Panc1 (cell line): Measurements from ENCODE around the gene SLC37A1.

Source experiments
- POLR2AphosphoS5 ChIP-seq: IDR thresholded peaks from 2 replicates; pipeline ENCODE4 v1.6.1; 2012; ENCODE audit warnings: mild to moderate bottlenecking, low read depth, low read length, moderate library complexity
- TCF7L2 ChIP-seq: IDR thresholded peaks from 2 replicates; pipeline ENCODE4 v1.6.1; 2011; ENCODE audit warnings: mild to moderate bottlenecking, low read depth, low read length, inconsistent platforms
- TF ChIP-seq, protein P1 (sequence below): fragments of 450-650 bp; IDR thresholded peaks from 2 replicates; pipeline ENCODE4 v1.5.1; 2017; ENCODE audit warnings: mild to moderate bottlenecking

DNA sequence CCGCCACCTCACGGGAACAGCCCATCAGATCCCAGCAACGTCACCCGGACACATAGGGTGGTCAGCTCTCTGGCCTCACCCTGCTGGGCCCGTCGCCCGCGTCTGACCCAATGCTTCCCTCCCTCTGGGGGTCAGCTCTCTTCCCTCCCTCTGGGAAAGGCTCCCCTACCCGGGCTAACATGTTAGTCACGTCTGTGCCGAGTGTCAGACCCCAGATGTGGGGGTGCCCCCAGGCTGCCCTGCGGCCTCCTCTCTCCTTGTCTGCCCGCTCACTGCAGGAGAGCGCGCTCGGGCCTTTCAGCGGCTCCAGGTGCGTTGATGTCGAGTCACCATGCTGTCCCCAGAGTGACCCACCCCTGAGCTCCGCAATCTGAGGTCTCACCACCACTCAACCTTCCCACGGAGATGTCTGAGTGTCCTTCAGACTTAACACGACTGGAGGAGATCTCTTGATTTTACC, 34.3 kb downstream of the SLC37A1 start:
- TF ChIP-seq POLR2AphosphoS5 (no peak), TCF7L2 (no peak)
- TF ChIP-seq, protein P1, sequence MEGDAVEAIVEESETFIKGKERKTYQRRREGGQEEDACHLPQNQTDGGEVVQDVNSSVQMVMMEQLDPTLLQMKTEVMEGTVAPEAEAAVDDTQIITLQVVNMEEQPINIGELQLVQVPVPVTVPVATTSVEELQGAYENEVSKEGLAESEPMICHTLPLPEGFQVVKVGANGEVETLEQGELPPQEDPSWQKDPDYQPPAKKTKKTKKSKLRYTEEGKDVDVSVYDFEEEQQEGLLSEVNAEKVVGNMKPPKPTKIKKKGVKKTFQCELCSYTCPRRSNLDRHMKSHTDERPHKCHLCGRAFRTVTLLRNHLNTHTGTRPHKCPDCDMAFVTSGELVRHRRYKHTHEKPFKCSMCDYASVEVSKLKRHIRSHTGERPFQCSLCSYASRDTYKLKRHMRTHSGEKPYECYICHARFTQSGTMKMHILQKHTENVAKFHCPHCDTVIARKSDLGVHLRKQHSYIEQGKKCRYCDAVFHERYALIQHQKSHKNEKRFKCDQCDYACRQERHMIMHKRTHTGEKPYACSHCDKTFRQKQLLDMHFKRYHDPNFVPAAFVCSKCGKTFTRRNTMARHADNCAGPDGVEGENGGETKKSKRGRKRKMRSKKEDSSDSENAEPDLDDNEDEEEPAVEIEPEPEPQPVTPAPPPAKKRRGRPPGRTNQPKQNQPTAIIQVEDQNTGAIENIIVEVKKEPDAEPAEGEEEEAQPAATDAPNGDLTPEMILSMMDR, result no peak
